HG02588 (cell line): ENCODE data around the gene TNFSF9.
"Not testable (repeated sequence)": the region's sequence is repeated elsewhere in the genome, so short reads cannot be mapped to it uniquely, and the experiment has no call there.

Experiments used
- ATAC-seq: cut with Tn5 transposase; IDR thresholded peaks from one replicate; pipeline ENCODE4 v1.9.1; 2021; ENCODE audit warnings: mild to moderate bottlenecking, moderate library complexity; ENCODE audit not compliant: unreplicated experiment

Gene TNFSF9

DNA sequence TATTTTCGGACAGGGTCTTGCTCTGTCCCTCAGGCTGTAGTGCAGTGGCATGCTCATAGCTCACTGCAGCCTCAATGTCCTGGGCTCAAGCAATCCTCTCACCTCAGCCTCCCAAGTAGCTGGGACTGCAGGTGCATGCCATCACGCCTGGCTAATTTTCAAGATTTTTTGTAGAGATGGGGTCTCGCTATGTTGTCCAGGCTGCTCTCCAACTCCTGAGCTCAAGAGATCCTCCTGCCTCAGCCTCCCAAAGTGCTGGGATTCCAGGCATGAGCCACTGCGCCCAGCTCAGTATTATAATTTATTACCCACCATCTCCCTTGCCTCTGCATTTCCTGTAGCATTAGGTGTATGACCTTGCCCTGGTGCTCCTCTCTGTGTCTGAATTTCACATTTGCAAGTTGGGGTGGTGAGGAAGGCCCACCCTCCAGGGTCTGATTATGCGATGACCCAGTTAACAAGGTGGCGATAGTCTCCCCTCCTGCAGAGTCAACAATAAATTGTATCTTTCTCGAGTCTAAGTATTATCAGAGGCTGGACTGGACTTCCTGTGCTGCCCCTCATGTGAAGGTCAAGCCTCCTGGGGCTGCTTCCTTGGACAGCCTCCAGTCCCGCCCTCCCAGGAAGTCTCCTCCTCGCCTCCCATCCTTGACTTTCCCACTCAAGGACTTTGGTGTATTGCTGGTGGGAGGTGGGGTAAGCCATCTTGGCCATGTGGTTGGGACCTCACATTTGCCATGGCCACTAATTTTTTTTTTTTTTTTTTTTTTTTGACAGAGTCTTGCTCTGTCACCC, 27.2 kb upstream of the TNFSF9 start:
- no peak for ATAC-seq

- ATAC-seq, result not testable (repeated sequence)
Measured at GRCh38 chr19:6508028-6508771, 22.6 kb upstream of the TNFSF9 start.

DNA sequence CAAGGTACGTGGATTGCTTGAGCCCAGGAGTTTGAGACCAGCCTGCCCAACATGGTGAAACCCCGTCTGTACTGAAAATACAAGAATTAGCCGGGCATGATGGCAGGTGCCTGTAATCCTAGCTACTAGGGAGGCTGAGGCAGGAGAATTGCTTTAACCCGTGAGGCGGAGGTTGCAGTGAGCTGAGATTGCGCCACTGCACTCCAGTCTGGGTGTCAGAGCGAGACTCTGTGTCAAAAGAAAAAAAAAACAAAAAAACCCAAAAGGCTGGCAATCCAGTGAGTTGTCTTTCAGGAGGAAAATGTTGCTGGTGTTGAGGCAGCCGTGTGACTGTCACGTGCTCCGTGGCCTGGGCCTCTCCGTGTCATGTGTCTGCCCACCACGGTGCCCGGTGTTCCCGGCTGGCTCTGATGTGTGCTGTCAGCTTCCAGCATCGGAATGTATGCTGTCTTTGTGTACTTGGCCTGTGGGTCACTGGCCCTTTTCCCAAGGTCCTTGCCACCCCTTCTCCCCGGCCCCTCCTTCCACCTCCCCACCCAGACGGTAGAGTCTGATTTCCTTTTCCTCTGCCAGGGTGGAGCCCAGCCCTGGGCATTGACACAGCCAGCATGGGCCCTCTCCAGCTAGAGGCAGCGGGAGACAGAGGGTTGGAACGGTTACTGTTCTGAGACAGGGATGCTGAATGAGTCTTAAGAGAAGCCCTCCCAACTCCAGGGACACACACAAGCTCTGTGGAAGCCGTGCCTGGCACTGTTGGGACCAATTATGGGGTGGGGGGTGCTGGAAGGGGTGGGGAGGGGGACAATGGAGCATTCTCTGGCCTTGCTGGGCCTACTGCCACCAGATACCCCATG, 21.5 kb upstream of the TNFSF9 start:
- ATAC-seq, result no peak

- no peak for ATAC-seq
Measured at GRCh38 chr19:6510618-6511017, 20.2 kb upstream of the TNFSF9 start.

- no peak for ATAC-seq
Measured at GRCh38 chr19:6514089-6514488, 16.7 kb upstream of the TNFSF9 start.

DNA sequence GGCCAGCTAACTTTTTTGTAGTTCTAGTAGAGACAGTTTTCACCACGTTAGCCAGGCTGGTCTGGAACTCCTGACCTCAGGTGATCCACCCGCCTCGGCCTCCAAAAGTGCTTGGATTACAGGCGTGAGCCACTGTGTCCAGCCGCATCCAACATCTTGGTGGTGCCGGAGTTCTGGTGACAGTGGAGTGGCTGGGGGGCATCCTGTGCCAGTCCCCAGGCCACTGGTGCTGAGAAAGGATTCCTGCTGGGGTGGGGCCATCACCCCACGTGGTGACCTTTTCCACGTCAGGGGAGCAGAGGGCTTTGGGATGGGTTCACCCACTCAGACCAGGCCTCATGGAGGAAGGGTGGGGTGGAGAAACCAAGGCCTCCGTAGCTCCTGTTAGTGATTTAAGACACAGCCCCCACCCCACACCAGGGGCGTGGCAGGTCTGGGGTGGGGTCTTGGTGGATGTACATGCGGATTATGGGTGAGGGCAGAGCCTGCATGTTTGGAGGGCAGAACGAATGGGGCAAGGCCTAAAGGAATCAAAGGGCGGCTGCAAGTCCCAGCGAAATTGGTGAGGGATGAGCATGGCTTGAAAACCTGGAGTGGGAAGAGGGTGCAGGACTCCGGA, 15.8 kb upstream of the TNFSF9 start:
- ATAC-seq, result no peak

DNA sequence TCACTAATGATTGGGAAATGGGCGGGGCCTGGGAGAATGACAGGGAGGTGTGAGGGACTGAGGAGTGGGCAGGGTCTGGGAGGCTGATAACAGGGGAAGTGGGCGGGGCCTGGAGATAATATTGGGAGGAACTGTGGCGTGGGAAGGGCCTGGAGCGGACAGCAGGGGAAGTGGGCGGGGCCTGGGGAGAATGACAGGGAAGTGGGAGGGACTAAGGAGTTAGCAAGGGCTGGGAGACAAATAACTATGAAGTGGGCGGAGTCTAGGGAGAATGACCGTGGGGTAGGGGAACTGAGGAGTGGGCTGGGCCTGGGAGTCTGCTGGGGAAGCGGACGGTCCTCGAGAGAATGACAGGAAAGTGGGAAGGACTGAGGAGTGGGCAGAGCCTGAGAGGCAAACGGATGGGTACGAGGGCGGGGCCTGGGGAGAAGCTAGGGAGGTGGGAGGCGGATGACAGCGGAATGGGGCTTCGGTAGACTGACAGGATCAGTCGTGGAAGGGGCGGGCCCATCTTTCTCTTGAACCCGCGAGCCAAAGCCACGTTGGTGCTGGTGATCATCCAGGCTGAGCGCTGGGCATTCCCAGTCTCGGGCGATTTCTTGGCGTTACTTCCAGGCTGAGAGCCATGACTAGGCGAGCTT, 14.7 kb upstream of the TNFSF9 start:
- ATAC-seq, result peak; percentile 36

DNA sequence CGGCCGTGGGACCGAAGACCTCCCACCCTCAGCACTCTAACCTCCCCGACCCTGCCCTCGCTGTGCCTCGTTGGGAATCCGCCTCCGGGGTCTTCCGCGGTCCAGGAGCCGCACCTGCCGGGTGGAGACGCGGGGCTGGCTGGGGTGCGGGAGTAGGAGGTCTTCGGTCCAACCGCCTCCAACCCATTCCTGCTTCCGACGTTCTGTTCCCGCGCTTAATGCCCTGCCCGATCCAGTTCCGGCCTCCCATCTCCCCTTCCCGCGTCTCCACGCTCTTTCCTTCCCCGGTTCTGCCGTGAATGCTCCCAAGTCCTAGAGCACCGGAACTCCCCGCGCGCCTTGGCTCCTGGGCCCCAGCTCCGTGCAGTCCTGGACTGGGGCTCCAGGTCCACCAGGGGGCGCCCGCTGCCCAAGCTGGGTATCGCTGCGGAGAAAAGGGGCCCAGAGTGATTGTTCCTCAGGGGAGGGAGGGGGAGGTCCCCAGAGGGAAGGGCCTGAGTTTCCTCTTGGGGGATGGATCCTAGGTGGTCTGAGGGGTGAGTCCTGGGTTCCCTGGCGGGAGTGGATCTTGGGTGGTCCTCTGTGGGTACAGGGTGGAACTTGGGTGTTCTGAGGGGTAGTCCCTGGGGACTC, 14.1 kb upstream of the TNFSF9 start:
- ATAC-seq, result peak; percentile 40

GRCh38 chr19:6518145-6518911, 12.5 kb upstream of the TNFSF9 start:
- no peak for ATAC-seq

DNA sequence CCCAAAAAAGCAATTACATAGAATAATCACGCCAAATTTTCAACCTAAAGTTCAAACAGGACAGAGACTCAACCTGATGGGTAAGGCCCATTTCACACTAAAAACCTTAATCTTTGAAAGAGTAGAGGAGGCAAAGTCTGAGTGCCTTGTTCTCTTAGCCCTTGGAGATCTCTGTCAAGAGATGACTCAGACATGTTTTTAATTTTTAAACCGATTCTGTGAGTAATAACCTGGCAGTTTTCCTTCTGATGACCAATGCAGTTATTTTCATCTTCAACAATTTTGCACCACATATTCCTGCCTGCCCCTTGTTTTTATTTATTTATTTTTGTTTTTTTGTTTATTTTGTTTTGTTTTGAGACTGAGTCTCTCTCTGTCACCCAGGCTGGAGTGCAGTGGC, 11.5 kb upstream of the TNFSF9 start:
- no peak for ATAC-seq

DNA sequence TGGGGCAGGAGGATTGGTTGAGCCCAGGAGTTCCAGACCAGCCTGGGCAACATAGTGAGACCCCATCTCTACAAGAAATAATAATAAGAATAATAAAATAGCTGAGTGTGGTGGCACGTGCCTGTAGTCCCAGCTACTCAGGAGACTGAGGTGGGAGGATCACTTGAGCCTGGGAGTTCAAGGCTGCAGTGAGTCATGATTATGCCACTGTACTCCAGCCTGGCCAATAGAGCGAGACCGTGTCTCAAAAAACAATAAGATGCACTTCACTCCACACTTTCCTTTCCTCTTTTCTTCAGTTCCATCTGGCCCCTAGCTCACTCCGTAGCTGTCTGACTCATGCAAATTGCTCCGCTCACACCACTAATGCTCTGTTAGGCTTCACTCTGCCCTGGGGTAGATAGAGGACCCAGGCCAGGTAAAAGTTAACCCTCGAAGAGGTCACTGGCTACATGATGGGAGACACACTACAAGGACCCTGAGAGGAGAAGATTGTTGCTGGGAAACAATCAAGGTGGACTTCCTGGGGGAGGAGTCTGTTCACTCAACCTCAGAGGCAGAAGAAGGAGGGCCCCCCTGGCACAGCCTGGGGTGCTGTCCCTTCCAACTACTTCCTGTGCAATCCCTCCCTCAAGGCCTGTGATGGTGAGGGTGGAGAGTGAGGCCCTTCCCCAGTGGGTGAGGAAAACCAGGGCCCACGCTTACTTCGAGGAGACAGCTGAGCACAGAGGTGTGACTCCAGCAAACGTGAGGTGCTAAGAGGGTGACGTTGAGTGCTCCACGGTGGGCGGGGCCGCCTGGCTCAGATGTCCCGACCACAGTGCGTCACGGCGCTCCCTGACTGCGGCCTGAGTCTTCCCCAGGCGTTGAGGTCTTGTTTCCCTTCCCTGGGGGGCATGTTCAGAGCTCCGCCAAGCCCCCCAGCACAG, 8.8 kb upstream of the TNFSF9 start:
- ATAC-seq, result no peak

DNA sequence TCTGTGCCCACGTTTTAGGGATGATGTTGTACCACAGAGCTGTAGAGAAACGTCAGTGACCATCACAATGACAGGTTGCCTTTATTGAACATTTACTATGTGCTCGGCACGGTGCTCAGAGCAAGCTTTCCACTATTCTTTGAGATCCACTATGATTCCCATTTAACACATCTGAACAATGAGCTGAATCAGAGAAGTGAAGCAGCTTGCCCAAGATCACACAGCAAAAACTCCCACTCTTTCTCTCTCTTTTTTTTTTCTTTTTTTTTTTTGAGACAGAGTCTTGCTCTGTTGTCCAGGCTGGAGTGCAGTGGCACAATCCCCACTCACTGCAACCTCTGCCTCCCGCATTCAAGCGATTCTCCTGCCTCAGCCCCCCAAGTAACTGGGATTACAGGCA, 8.1 kb upstream of the TNFSF9 start:
- no peak for ATAC-seq

- no peak for ATAC-seq
Measured at GRCh38 chr19:6524311-6524710, 6.5 kb upstream of the TNFSF9 start.

- ATAC-seq, result peak; percentile 40
Measured at GRCh38 chr19:6527893-6528543, 2.8 kb upstream of the TNFSF9 start.

DNA sequence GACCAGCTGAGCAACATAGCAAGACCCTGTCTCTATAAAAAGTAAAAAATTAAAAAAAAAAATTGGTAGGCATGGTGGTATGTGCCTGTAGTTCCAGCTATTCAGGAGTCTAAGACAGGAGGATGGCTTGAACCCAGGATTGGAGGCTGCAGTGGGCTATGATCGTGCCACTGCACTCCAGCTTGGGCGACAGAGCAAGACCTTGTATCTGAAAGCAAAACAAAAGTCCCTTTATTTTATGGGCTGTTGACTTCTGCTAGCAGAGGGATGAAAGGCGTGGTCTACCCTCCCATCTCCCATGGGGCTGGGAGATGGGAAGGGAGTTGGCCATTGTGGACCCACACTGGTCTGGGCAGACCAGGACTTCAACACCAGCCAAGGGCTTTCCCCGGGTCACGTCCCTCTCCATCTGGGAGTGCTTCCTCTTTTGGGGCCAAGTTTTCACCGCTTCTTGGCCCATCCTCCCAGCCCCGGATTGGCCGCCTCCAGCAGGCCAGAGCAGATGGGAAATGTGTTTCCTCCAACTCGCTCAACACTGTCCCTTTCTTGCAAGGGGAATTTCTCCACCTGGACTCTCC, 2.2 kb upstream of the TNFSF9 start:
- no peak for ATAC-seq

GRCh38 chr19:6529351-6529750, 1.5 kb upstream of the TNFSF9 start:
- ATAC-seq, result no peak

DNA sequence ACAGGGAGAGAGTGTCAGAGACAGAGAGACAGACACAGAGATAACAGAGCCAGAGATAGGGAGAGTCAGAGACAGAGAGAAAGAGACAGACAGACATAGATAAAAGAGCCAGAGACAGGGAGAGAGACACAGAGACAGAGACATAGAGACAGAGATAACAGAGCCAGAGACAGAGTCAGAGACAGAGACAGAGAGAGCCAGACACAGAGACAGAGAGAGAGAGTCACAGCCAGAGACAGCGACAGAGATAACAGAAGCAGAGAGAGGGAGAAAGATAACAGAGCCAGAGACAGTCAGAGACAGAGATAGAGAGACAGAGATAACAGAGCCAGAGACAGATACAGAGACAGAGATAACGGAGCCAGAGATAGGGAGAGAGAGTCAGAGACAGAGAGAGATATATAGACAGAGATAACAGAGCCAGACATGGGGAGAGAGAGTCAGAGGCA, 865 bp upstream of the TNFSF9 start:
- ATAC-seq, result no peak
